D721Med (cell line): ENCODE data around the gene SUCLG2.

Source experiments
- DNase-seq: peaks from one replicate; pipeline ENCODE4 v3.0.0; 2011; ENCODE audit warnings: low spot score; ENCODE audit not compliant: insufficient read length
- FAIRE-seq: peaks from 2 replicates; lab custom pipeline; 2011; peaks lifted over from hg19 to GRCh38; lab: Jason Lieb, UNC
- TF ChIP-seq, protein P1 (sequence below): IDR thresholded peaks from 2 replicates; pipeline ENCODE4 v1.5.1; 2012; ENCODE audit warnings: mild to moderate bottlenecking, control low read depth; ENCODE audit not compliant: insufficient read depth; ENCODE audit errors: missing control alignments

Gene SUCLG2

DNA sequence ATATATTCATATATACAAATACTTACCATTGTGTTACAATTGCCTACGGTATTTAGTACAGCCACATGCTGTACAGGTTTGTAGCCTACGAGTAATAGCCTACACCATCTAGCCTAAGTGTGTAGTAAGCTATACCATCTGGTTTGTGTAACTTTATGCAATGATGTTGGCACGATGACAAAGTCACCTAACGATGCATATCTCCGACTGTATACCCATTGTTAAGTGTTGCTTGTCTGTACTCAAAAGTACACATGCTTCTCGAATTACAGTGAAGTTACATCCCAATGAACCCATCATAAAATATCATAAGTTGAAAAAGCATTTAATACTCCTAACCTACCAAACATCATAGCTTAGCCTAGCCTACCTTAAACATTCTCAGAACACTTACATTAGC lies 329.2 kb downstream of the SUCLG2 start:
- DNase-seq, result no peak
- FAIRE-seq, result no peak
- TF ChIP-seq, protein P1, sequence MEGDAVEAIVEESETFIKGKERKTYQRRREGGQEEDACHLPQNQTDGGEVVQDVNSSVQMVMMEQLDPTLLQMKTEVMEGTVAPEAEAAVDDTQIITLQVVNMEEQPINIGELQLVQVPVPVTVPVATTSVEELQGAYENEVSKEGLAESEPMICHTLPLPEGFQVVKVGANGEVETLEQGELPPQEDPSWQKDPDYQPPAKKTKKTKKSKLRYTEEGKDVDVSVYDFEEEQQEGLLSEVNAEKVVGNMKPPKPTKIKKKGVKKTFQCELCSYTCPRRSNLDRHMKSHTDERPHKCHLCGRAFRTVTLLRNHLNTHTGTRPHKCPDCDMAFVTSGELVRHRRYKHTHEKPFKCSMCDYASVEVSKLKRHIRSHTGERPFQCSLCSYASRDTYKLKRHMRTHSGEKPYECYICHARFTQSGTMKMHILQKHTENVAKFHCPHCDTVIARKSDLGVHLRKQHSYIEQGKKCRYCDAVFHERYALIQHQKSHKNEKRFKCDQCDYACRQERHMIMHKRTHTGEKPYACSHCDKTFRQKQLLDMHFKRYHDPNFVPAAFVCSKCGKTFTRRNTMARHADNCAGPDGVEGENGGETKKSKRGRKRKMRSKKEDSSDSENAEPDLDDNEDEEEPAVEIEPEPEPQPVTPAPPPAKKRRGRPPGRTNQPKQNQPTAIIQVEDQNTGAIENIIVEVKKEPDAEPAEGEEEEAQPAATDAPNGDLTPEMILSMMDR, result no peak
